Thyroid gland (tissue), 4 donors: ENCODE measurements around the gene CTNNA2. TPM values are rescaled to one million over a fixed set of nuclear protein-coding genes. Genes with fewer than 3 reads are reported as not detected.

ENCODE experiments used
- DNase-seq, 2 donors: peaks; one replicate each; pipeline ENCODE4 v3.0.0-alpha.2; 2019
- H3K27ac ChIP-seq, 3 donors: fragments of 200-600 bp; sonication (generic); 1 replicate in 2 of 3; 2 replicates in 1 of 3; pipeline ENCODE4 v1.5.1; 2016 to 2019; ENCODE audit warnings: mild to moderate bottlenecking in 1 of 3, moderate library complexity in 1 of 3
- H3K27me3 ChIP-seq: fragments of 200-600 bp; sonication (generic); one replicate; pipeline ENCODE4 v1.5.1; 2019
- H3K36me3 ChIP-seq, 2 donors: fragments of 200-600 bp; sonication (generic); one replicate each; pipeline ENCODE4 v1.5.1; 2016 to 2019
- H3K4me1 ChIP-seq, 2 donors: fragments of 200-600 bp; sonication (generic); one replicate each; pipeline ENCODE4 v1.5.1; 2017 to 2019
- H3K4me3 ChIP-seq, 3 donors: fragments of 200-600 bp; sonication (generic); replicated peaks in 1 of 3; 1 replicate in 2 of 3; 2 replicates in 1 of 3; pipeline ENCODE4 v1.5.1; 2016; ENCODE audit warnings: mild to moderate bottlenecking in 1 of 3
- H3K9me3 ChIP-seq: fragments of 200-600 bp; sonication (generic); one replicate; pipeline ENCODE4 v1.5.1; 2017
- POLR2A ChIP-seq, 2 donors: fragments of 450-650 bp; IDR thresholded peaks; one replicate each; pipeline ENCODE4 v1.6.1; 2017; ENCODE audit warnings: antibody characterized with exemption in 2 of 2, mild to moderate bottlenecking in 2 of 2, moderate library complexity in 1 of 2
- WGBS, 2 donors: methylation state at CpG; one replicate each; pipeline ENCODE4 v1.1.5; 2017; 5-methylcytosine and 5-hydroxymethylcytosine counted together
- intact Hi-C: fragments of 100-400 bp; cut with DNase I; formaldehyde crosslinking; loops from one replicate; pipeline ENCODE4 v1.15.1; 2023
- total RNA-seq, 4 donors: library from RNA; depleted of rRNA; stranded (reverse); fragments of >200 nt; gene quantifications; one replicate each; pipeline ENCODE4 v1.2.3, GENCODE V29; 2016
- TF ChIP-seq, protein P1 (sequence below), 6 experiments: fragments of 200-600 bp in 3 of 6; fragments of 450-650 bp in 3 of 6; sonication (generic) in 3 of 6; IDR thresholded peaks; one replicate each; pipeline ENCODE4 v1.5.1; 2016 to 2019; ENCODE audit warnings: antibody characterized with exemption in 6 of 6, mild to moderate bottlenecking in 2 of 6, inconsistent platforms in 1 of 6, moderate library complexity in 1 of 6

Gene CTNNA2
- total RNA-seq, 4 donors from 2014 or later, result 0.13 to 0.44 (median 0.22) TPM; not detected in 1

DNA sequence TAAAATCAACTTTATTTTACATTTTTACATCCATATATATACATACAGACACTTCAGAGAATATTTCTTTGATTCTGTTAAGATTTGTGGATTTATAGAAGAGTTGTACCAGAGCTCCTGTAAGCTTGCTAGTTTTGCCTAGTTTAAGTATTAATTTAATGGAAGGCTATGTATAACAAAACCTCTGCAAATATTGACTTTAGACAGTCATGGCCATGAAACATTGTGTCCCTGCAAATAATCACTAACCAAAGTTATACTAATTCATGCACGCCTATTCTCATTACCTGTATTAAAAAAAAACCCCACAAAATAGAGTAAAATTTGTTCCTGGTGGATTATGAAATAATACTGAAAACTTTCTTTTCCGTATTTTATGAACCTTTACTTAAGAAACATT lies 379.3 kb downstream of the CTNNA2 start:
- Histone ChIP-seq H3K4me1 (no peaks in the 10 kb centered on the region), H3K36me3 (no peaks in the 10 kb centered on the region), H3K27me3 (no peaks in the 10 kb centered on the region), H3K9me3 (no peaks in the 10 kb centered on the region), H3K27ac (no peak overlapping the region), H3K4me3 (no peak overlapping the region)
- intact Hi-C loops, result no loop called here
- no peak for DNase-seq
- WGBS, 2 donors, result 91 to 95% methylated on average over 2 of the region's 2 CpGs
- no peak for TF ChIP-seq POLR2A (IDR thresholded peaks at IDR 0.05)
- TF ChIP-seq, protein P1, sequence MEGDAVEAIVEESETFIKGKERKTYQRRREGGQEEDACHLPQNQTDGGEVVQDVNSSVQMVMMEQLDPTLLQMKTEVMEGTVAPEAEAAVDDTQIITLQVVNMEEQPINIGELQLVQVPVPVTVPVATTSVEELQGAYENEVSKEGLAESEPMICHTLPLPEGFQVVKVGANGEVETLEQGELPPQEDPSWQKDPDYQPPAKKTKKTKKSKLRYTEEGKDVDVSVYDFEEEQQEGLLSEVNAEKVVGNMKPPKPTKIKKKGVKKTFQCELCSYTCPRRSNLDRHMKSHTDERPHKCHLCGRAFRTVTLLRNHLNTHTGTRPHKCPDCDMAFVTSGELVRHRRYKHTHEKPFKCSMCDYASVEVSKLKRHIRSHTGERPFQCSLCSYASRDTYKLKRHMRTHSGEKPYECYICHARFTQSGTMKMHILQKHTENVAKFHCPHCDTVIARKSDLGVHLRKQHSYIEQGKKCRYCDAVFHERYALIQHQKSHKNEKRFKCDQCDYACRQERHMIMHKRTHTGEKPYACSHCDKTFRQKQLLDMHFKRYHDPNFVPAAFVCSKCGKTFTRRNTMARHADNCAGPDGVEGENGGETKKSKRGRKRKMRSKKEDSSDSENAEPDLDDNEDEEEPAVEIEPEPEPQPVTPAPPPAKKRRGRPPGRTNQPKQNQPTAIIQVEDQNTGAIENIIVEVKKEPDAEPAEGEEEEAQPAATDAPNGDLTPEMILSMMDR (IDR thresholded peaks at IDR 0.05), result no peak

DNA sequence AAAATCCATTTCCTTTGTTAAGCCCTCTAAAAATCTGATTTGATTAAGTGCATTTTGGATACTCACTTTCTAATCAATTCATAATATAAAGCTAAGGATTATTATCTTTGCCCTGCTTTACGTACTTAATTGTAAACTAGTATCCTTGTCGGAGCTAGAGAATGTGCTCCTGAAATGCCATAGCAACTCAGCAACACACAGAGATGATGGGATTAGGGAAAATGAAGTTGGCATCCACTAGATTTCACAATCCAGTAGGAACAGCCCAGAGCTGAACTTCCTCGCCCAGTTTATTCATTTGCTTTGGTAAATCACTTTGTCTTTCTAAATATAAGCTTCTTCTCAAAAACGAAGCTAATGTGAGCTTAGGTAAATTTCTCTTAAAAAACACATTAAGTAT lies 386.3 kb downstream of the CTNNA2 start:
- H3K4me1 ChIP-seq, result no peaks in the 10 kb centered on the region
- no peaks in the 10 kb centered on the region for H3K36me3 ChIP-seq
- no peaks in the 10 kb centered on the region for H3K27me3 ChIP-seq
- no peaks in the 10 kb centered on the region for H3K9me3 ChIP-seq
- no peak overlapping the region for H3K4me3 ChIP-seq
- H3K27ac ChIP-seq, result no peak overlapping the region
- TF ChIP-seq, protein P1 (IDR thresholded peaks at IDR 0.05), result no peak
- no peak for TF ChIP-seq POLR2A (IDR thresholded peaks at IDR 0.05)
- no peak for DNase-seq
- 77 to 81% methylated on average over 4 of the region's 4 CpGs for WGBS, 2 donors
- intact Hi-C loops, result no loop called here

DNA sequence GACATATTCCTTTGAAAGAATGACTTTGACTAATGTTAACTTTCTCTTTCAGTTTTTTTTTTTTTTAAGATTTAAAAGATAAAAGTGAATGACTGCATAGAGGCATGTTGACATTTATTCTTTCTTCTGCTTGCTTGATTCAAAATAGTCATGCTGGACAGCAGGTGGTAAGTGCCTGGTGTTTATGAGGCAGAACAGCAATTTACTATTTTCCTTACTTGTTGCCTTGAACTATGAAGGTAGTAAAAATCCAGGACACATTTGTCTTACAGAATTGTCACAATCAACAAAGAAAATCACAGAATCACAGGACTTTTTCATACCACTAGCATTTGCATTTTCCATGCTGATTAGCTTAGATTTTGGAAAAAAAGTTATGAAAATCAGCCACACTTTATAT lies 388.3 kb downstream of the CTNNA2 start:
- no peaks in the 10 kb centered on the region for H3K36me3 ChIP-seq
- intact Hi-C loops, result no loop called here
- H3K9me3 ChIP-seq, result no peaks in the 10 kb centered on the region
- H3K27me3 ChIP-seq, result no peaks in the 10 kb centered on the region
- TF ChIP-seq POLR2A (IDR thresholded peaks at IDR 0.05), result no peak
- TF ChIP-seq, protein P1 (IDR thresholded peaks at IDR 0.05), result no peak
- H3K4me3 ChIP-seq, result no peak overlapping the region
- DNase-seq, result no peak
- no peak overlapping the region for H3K27ac ChIP-seq
- H3K4me1 ChIP-seq, result no peaks in the 10 kb centered on the region

DNA sequence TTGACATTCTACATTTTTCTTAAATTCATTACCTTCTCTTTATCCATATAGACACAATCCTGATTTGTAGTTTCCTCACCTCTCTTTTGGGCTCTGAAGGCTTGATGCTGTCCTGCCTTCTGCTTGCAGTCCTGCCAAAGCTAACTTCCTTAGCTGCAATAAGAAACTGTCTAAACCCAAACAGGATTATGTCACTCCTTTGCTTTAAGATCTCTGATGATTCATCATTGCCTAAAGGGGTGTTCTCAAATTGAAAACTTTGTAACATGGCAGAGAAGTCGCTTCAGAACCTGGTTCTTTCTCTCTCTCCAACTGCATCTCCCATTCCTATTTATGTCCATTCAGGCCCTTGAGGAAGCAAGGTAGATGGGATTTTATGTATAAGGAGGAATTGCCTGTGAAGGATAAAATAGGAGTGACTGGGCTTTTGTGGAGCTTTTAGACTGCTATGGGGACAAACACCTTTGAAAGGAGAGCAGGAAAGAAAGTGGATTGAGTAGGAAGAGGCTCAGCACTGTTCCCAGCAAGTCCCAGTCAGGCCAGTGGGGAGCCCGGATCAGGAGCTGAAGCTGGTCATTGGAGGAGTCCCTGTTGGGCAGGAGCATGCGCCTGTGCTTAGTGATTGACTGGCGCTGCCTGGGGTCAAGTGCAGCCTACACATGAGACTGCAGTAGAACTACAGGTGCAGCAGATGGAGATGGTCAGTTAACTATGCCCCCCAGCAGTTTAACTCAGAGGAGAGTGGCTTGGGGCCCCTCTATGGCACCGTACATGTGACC lies 390.6 kb downstream of the CTNNA2 start:
- intact Hi-C loops, result no loop called here
- 84 to 88% methylated on average over 5 of the region's 5 CpGs for WGBS, 2 donors
- no peaks in the 10 kb centered on the region for H3K4me1 ChIP-seq
- no peak overlapping the region for H3K27ac ChIP-seq
- H3K4me3 ChIP-seq, result no peak overlapping the region
- H3K9me3 ChIP-seq, result no peaks in the 10 kb centered on the region
- no peaks in the 10 kb centered on the region for H3K27me3 ChIP-seq
- TF ChIP-seq POLR2A (IDR thresholded peaks at IDR 0.05), result no peak
- TF ChIP-seq, protein P1 (IDR thresholded peaks at IDR 0.05), result no peak
- no peak for DNase-seq
- H3K36me3 ChIP-seq, result no peaks in the 10 kb centered on the region

DNA sequence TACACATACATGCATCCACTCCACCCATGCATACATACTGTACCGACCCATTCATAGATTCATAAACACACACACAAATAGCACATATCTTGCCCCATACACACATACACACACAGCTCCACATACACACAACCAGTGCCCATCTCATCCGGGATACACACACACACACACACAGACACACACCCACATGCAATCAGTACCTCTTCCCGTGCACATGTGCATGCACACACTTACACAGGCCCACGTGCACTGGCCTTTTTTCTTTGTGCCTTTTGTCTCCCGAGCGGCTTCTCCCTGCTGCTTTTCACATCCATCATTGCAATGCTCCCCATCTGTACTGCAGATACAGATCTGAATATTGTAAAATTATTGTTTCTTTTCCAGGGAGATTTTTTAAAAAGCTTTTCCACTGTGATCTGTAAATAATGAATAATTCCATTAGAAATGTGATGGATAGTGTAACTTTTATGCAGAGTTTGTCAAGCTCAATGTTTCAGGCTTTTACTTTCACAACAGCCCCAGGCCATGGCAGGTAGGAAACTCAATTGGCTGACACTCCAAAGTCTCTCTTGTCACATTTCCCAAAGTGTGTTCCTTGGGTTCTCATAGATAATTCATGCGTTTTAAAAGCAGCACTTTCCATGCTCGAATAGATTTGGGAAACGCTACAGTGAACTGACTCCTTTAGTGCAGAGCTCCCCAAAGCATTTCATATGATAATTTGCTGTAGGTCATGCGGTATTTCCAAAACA lies 393.5 kb downstream of the CTNNA2 start:
- Histone ChIP-seq H3K4me3 (no peak overlapping the region), H3K27ac (no peak overlapping the region), H3K36me3 (no peaks in the 10 kb centered on the region), H3K27me3 (no peaks in the 10 kb centered on the region), H3K9me3 (no peaks in the 10 kb centered on the region), H3K4me1 (no peaks in the 10 kb centered on the region)
- intact Hi-C loops, result no loop called here
- TF ChIP-seq POLR2A (IDR thresholded peaks at IDR 0.05), result no peak
- TF ChIP-seq, protein P1 (IDR thresholded peaks at IDR 0.05), result no peak
- no peak for DNase-seq
- 61 to 69% methylated on average over 10 of the region's 10 CpGs for WGBS, 2 donors
